Activated CD8-positive, alpha-beta memory T cell treated with anti-CD3 and anti-CD28 coated beads for 48 hours (primary cell): ENCODE measurements around the gene CNTN4.
"Not testable (repeated sequence)": the region's sequence is repeated elsewhere in the genome, so short reads cannot be mapped to it uniquely, and the experiment has no call there.

Source experiments
- DNase-seq, 3 experiments: peaks; one replicate each; pipeline ENCODE4 v3.0.0-alpha.2; 2020; ENCODE audit warnings: low read depth in 2 of 3, low spot score in 2 of 3

Gene CNTN4

DNA sequence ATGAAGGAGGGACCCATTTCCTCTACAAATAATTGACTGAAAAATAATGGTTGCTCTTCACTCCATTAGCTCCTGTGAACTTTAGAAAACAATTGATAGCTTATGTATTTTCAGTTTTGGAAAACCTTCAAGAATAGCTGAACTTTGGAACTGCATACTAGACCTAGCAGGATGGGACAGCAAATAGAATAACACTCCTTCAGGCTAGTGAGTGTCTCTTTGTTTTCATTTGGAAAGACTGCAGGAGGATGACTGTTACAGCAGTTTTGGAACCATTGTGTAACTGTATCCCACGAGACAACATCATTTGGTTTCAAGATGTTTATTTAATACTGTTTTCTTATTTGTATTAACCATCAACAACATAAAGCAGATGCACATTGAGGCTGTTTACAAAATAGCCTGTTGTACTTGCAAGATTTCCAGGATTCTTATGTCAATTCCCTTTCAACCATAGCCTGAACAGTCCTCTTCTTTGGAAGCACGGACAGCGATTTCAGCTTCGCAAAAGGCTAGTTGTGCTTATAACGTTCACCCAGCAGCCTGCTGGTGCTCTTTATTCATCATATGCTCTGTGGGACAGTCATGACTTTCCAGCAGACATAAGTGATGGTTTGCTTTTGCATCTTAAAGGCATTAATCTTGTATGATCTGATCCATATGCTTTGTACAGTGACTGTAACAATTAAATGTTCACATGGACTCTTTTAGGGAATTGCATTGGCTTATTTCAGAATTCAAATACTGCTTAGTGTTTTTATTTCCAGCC is 676.0 kb downstream of the CNTN4 start:
- DNase-seq: no peak

DNA sequence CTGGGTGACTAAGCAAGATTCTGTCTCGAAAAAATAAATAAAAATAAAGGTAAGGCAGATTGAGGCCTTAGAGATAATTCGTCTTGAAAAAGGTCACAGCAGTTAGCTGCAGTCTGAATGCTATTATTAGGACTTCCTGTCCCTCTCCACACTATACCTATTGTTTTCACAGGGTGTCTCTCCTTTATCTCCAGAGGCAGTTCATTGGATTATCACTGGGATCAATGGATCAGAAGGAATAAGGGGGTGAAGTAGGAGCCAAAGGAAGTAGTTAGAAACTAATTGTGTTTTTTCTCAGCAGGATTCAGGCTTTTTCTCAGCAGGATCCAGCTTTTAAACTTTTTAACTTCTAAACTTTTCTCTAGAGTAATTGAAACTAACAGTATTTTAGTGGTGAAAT is 684.6 kb downstream of the CNTN4 start:
- DNase-seq: no peak

DNA sequence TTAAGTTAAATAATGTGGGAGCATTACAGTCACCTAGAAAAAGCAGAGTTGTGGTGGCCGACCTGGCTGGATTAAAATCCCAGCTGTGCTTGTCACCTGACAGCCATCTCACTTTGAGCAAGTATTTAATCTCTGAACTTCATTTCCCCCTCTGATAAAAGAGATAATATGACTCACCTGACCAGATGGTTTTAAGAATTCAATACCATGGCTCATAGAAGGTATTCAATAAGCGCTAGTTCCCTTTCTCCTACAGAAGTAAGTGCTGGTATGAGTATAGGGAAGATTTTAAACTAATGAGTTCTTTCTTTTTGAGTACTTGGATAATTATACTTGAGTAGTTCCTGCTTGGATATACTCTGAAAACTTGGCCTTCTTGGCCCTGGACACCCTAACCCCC is 686.0 kb downstream of the CNTN4 start:
- DNase-seq: no peak

DNA sequence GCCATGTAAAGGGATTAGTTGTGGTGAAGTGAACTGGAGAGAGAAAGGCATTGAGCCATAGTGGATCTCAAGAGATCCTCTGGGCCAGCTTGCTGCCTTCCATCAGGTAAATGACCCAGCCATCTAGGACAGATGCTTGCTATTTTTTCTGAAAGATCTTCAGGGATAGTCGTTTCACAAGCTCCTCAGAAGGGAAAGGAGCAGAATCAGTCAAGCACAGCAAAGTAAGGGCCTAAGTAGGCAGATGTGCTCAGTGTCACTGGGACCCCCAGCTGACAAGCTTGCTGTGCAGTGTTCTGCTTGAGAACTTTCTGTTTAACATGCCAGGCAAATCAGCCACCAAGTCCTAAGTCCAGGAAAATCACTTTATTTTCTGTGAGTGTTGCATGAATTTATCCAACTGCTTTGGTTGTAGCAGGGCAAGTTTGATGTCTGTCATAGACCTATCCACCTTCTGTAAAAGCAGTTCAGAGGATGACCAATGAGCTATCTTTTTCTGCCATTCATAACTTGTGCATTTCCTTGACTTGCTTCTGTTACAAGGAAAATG is 691.7 kb downstream of the CNTN4 start:
- DNase-seq: no peak

DNA sequence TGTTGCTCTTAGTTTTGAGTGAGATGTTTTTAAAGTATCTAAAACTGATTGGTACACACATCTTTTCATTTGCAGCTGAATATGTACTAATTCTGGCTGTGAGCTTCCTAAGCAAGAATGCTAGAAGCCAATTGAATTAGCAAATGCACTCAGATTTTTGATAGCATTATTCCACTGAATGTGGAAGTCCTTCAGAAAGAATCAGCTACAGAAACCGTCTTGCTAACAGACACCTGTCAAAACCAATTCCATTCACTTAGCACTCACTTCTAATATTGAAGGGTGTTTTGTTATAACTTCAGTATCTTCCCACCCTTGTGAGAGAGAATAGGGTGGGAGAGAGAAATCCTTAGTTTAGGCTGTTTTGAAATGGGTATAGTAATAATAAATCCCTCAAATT is 693.8 kb downstream of the CNTN4 start:
- DNase-seq: no peak

DNA sequence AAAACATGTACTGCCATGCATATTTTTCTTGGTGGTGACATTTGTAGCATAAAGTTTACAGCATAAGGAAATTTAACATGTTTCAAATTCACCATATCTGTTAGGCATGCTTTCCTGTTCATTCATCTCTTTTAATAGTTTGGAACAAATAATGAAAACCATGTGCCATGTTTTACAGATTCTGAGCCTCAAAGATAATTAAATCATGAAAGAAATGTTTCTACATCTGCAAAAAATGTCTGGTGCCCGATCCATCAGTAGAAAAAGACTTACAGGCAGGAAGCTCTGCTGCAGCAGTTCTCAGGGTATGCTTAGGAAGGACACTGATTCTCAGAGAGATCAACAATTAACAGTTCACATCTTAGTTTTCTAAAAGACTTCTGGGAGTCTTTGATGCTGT is 695.3 kb downstream of the CNTN4 start:
- no peak for DNase-seq

DNA sequence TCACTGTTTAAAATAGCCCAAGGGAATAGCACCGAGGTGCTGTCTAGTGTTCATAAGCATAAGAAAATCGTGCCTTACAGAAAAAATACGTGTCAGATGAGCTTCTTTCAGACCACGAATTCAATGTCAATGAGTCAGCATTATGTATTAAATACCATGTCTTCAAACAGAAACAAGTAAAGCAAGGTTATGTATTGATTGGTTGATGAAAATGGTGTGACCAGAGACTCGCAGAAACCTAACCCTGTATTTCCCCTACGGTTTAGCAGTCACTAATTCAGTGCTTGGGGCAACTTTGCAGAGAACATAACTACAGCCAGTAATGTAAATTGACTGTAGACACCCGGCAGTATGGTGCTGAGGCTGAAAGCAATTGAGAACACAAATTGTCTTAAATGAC is 703.8 kb downstream of the CNTN4 start:
- no peak for DNase-seq

DNA sequence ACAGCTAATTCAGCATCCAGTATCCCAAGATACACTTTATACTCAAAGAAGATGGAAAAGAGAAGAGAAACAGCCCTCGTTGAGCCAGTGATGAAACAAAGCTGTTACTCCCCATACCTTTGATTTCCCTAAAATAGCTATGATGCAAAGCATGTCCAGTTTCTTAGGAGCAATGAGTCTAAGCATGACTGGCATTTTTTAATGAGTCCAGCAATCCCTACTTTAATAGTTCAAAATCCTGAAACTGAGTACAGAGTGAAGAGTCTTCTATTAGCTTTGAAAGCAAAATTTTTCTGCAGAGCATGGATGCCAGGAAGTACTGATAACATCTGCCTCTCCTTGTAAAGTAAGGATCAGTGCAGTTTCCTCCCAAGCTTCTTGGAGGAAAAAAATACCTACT is 708.8 kb downstream of the CNTN4 start:
- no peak for DNase-seq

DNA sequence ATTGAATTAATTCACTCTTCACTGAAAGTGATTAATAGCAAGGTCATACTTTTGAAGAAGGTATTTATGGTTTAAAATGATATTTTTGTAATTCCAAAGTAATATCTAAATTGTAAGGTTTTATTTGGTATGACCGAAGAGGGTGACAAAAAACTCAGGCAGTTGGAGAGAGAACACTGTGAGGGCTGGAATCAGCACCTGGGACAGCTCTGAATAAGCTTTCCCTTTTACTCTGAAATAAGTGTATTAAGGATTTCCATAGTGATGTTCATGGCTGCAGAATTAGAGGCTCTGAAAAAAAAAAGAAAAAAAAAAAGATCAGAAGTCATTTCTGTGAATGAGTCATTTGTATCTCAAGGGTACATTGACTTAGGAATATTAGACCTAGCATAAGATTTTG is 712.1 kb downstream of the CNTN4 start:
- DNase-seq: no peak

DNA sequence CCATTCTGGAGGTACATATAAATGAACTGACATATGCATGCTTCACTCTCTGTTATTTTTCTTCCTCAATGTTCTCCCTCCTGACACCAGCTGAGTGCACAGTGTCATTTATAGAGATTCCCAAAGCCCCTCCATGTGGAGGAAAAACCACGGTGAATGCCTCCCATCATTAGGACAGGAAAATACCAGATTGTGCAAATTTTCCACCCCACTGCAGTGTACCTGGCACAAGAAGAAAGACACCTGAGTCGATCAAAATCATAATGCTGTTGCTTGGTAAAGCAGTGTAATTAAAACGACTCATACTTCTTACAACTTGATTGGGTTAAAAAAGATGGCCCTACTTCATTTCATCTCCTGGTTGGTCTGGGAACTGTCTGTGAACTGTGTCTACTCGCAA is 720.9 kb downstream of the CNTN4 start:
- DNase-seq: no peak

DNA sequence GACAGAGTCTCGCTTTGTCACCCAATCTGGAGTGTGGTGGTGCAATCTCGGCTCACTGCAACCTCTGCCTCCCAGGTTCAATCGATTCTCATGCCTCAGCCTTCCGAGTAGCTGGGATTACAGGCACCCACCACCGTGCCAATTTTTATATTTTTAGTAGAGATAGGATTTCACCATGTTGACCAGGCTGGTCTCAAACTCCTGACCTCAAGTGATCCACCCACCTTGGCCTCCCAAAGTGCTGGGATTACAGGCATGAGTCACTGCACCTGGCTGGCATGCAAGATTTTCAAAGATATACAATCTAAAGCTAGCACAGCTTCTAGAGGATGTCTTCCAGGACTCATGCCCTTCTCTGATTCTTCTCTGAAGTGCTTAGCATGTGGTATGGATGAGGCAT is 722.3 kb downstream of the CNTN4 start:
- not testable (repeated sequence) for DNase-seq

DNA sequence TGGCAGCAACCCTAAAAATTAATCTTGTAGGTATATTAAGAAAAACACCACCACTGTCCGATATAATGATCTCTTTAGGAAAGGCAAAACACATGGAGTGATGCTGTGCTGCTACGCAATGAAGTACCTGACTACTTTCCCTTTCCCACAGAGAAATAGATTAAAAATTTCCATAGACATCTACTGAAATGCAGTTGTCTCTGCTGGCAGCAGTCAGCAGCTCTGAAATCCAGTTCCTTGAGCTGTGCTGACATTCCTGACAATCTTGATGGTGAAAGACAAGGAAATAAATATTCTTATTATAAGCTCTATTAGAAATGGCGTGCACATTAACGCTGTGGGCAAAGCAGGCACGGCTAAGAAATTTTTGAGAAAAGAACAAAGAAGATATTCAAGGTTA is 723.9 kb downstream of the CNTN4 start:
- no peak for DNase-seq

DNA sequence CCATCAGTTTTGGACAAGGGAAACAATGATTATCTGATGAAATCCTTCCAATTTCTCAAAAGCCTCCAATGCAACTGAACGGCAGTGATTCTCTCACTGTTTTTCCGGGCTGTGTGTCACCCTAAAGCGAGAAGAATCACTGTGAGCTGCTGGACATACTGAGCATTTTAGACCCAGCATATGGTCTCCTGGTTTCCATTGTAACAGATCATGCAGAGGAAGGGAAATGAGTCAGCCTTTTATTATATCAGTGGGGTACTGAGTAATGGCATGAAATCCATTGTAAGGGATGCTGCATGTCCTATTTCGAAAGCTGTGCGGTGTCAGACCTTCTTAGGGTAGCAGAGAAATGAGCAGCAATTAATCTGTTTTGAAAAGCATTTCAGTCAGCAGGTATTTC is 724.4 kb downstream of the CNTN4 start:
- no peak for DNase-seq

DNA sequence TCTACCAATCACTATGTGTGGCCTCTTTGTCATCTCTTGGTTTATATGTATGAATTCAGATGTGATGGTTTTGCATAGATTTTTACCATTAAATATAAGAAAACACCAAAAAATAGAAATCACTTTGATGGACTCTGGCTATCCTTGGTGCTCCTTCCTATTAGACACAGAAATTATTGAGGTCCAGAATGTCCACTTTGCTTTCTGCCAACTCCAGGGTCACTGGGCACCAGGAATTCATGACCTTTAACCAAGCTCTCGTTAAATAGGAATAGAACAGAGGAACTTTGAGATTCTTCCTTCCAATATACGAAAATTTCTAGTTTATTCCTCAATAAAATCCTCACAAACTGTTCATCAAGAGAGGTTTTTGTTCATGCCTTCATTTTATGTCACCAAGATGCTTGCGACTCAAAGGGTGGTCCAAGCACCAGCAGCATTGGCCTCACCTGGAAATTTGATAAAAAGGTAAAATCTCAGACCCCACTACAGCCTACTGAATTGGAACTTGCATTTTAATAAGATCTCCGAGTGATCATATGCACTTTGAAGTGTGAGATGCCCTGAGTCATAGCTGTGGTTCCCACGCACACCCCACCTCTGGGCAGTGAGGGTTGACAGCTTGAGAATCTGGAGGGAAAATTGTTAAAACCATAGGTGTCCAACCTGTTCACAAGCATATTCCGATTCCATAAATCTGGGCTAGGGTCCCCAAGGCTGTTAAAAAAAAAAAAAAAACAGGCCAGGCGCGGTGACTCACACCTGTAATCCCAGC is 725.0 kb downstream of the CNTN4 start:
- DNase-seq: no peak

DNA sequence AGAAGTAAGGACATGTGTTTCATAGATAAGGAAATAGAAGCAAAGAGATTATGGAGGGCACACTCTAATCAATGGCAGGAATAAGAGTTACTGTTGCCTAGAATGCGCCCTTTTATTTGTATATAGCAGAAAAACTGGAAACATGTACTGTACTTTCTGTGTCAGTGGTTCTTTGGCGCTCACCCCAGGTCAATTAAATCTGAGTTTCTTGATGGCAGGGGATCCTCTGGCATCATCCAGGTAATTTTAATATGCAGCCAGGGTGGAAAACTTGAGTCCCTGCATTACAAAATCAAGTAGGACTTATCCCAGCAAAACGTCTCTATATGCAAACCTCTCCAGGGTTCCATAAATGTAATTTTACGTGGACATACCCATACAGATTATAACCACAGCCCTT is 727.4 kb downstream of the CNTN4 start:
- DNase-seq: no peak

DNA sequence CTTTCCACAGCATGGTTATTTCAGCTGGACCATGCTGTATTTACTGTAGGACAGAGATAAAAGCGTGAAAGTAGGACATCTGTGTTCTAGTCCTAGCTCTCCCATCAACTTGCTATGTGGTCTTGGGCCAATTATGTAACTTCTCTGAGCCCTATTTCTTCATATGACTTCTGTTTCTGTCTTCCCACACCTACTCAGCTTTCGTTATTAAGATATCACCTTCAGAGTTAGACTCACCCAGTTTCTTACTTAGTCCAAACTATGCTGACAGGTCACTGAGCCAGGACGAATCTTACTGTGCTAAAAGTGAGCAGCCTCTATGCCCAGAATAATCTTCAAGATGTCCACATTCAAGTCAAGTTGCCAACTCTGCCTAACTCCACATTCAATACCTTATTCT is 727.8 kb downstream of the CNTN4 start:
- no peak for DNase-seq

DNA sequence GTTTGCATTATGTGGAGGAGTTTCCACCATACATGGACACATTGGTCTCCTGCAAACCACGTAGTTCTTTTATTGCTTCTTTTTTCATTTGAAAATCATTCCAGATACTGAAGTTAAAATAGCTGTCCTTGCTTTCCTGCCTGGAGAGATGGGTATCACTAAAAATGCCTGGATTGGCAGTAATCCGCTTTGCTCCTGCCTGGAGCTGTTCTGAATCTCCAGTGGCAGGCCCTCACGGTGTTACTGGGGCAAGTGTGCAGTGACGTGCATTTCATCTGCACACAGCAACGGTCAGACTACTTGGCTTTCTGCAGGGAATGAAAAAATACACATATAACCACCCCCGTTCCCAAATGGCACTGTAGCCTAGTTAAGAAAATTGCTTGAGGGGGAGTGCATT is 738.6 kb downstream of the CNTN4 start:
- DNase-seq: no peak

DNA sequence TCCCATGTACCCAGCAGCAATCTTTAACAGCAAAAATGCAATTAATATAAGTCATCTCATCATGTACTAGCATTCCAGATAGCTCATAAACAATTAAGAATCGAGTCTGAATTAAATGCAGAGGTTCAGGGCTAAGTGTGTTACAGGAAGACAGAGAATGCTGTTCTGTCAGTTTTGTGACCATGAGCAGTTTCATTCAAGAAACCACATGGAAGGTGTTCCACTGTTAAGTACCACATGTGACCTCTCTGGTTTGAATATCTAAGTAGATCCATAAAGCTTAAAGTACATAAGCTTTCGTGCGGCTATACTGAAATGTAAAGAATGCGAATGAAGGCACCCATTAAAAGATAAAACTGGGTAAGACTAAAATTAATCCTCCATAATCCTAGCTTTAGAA is 739.2 kb downstream of the CNTN4 start:
- no peak for DNase-seq

DNA sequence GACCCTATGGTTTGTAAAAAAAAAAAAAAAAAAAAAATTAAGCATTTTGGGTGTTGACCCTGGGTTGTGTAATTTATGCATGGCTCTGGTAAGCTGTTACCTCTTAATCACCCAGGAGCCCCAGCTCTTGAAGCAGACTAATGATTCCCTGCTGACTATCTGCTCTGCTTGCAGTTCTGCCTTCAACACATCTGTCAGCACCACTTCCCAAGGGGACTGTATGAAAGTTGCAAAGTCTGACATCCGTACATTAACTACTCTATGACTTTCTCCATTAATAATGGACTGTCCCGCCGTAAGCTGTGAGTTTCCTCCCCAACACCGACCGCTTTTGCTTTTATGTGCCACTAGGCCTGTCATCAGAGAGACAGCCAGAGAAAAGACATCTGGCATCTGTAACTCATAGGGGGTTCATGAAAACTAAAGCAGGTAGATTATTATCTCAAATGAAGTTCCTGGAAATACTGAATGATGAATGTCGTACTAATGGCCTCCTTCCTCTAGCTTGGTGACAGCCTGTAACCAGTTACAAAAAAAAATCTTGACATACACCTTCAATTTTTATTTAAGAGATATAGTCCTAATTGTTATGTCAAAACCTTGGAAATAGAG is 740.0 kb downstream of the CNTN4 start:
- DNase-seq: no peak

DNA sequence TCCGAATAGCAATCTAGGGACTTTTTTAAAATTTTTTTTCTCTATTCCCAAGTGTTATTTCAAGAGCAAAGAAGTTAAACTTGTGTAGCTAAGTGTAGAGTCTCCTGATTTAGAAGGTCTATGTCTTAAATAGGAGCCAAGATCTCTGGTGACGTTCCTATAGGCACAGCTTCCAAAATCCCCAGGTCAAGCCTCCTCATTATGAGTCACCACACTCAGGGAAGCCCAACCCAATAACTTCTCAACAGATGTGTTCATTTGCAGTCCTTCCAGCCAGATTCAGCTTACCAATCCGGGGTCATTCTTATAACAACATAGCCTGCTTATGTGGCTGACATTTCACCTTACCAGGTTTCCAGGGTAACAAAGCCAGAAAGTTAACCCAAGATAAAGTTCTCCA is 741.2 kb downstream of the CNTN4 start:
- no peak for DNase-seq

DNA sequence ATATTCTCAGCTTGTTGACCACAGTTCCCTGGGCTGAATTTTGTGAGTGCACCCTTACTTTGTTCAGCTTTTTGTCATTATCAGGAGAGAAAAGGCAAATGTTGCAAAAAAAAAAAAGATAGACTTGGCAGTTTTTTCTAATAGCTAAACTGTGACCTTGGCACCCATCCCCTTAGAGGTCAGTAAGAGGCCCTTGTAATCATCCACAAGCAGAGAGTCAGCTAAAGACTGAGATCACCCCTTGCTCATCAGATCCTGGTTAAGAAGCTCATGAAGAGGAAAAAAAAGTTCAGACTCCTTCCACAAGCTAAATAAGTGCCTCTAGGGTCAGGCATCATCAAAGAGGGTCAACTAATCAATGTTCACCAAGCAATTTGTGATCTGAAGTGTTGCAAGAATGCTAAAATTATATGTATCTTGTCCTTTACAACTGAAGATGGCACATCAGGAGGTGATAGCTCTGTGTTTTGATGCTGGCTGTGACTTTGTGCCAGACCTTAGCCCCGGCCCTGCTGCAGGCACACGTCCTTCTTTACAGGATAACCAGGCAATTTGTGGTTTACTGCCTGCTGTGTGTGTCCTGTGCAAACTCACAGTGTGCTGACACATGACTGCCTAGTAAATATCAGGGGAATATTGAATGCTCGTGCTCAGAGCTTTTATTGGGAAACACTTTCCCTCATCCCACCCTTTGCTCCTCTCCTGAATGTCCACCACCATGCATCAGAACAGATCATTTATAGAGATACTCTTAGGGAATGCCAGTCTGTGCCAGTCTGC is 748.6 kb downstream of the CNTN4 start:
- DNase-seq: no peak
